H1 (cell line): Measurements from ENCODE around the gene CCDC157. TPM values are rescaled to one million over a fixed set of nuclear protein-coding genes. Genes with fewer than 3 reads are reported as not detected.

Source experiments
- CTCF ChIA-PET: fragments of 300-600 bp; sonication (Branson Sonifier 250); formaldehyde crosslinking; loops from one replicate; lab custom pipeline; 2021; ENCODE audit not compliant: partially characterized antibody; lab: Charles Lee
- POLR2A ChIA-PET: fragments of 300-600 bp; sonication (Branson Sonifier 250); formaldehyde crosslinking; loops from one replicate; lab custom pipeline; 2021; ENCODE audit warnings: inconsistent platforms; ENCODE audit not compliant: partially characterized antibody; lab: Charles Lee
- DNase-seq, 2 experiments: peaks; one replicate each; pipeline versions ENCODE4 v3.0.0 to v3.0.0-alpha.2; 2010 to 2022; ENCODE audit warnings: low spot score in 2 of 2, low read depth in 1 of 2, mixed read lengths in 1 of 2
- FAIRE-seq: peaks from 2 replicates; lab custom pipeline; 2011; peaks lifted over from hg19 to GRCh38; lab: Jason Lieb, UNC
- H2AFZ ChIP-seq: 2 replicates; pipeline ENCODE4 v1.8.1; 2012; ENCODE audit warnings: low read length, inconsistent platforms
- H2AK5ac ChIP-seq: 2 replicates; pipeline ENCODE4 v1.6.1; 2013; ENCODE audit warnings: low read depth, low read length
- H2BK120ac ChIP-seq: replicated peaks from 2 replicates; pipeline ENCODE3; 2013; ENCODE audit warnings: low read depth, low read length, inconsistent platforms
- H2BK12ac ChIP-seq: 2 replicates; pipeline ENCODE4 v1.6.1; 2013; ENCODE audit warnings: low read depth, low read length
- H2BK15ac ChIP-seq: 2 replicates; pipeline ENCODE4 v1.6.1; 2013; ENCODE audit warnings: low read length
- H2BK20ac ChIP-seq: 2 replicates; pipeline ENCODE4 v1.6.1; 2013; ENCODE audit warnings: low read length
- H2BK5ac ChIP-seq: 2 replicates; pipeline ENCODE4 v1.6.1; 2013; ENCODE audit warnings: low read depth, low read length
- H3K14ac ChIP-seq: 2 replicates; pipeline ENCODE4 v1.6.1; 2013; ENCODE audit warnings: inconsistent platforms; ENCODE audit not compliant: insufficient read length
- H3K18ac ChIP-seq: 2 replicates; pipeline ENCODE4 v1.6.1; 2013; ENCODE audit warnings: low read length; ENCODE audit errors: extremely low read depth
- H3K23ac ChIP-seq: 2 replicates; pipeline ENCODE4 v1.6.1; 2013; ENCODE audit warnings: inconsistent platforms; ENCODE audit not compliant: insufficient read length
- H3K23me2 ChIP-seq: 2 replicates; pipeline ENCODE4 v1.6.1; 2013; ENCODE audit warnings: low read depth, low read length
- H3K27ac ChIP-seq: 2 replicates; pipeline ENCODE4 v1.6.1; 2011; ENCODE audit warnings: low read depth, low read length, inconsistent platforms
- H3K27me3 ChIP-seq, 4 experiments: replicated peaks in 1 of 4; 1 replicate in 1 of 4; 2 replicates in 3 of 4; pipeline versions ENCODE4 v1.6.1 to v1.8.1; 2011 to 2013; ENCODE audit warnings: low read length in 3 of 4, mild to moderate bottlenecking in 3 of 4, inconsistent platforms in 2 of 4, mixed read lengths in 2 of 4, moderate library complexity in 1 of 4; ENCODE audit not compliant: control insufficient read depth in 3 of 4, insufficient read depth in 3 of 4; ENCODE audit errors: extremely low read depth in 1 of 4
- H3K36me3 ChIP-seq, 4 experiments: 2 replicates each; pipeline versions ENCODE4 v1.6.1 to v1.8.1; 2011 to 2013; ENCODE audit warnings: mild to moderate bottlenecking in 4 of 4, low read length in 3 of 4, moderate library complexity in 2 of 4, control low read depth in 1 of 4, inconsistent platforms in 1 of 4; ENCODE audit not compliant: insufficient read depth in 4 of 4, control insufficient read depth in 2 of 4
- H3K4ac ChIP-seq: replicated peaks from 2 replicates; pipeline ENCODE3; 2013; ENCODE audit warnings: low read length, low read depth, mixed read lengths, inconsistent platforms; ENCODE audit not compliant: insufficient read length
- H3K4me1 ChIP-seq, 4 experiments: replicated peaks in 1 of 4; 1 replicate in 1 of 4; 2 replicates in 3 of 4; pipeline versions ENCODE4 v1.6.1 to v1.8.1; 2011 to 2013; ENCODE audit warnings: low read length in 3 of 4, inconsistent platforms in 2 of 4, mixed read lengths in 1 of 4; ENCODE audit not compliant: insufficient read depth in 4 of 4, control insufficient read depth in 3 of 4
- H3K4me2 ChIP-seq, 2 experiments: 2 replicates each; pipeline versions ENCODE4 v1.6.1 to v1.8.1; 2011 to 2013; ENCODE audit warnings: low read depth in 2 of 2, low read length in 2 of 2, control low read depth in 1 of 2, inconsistent platforms in 1 of 2, mild to moderate bottlenecking in 1 of 2; ENCODE audit not compliant: insufficient read depth in 1 of 2
- H3K4me3 ChIP-seq, 4 experiments: fragments of 200-600, 300-600 bp in 1 of 4; sonication (generic), shearing (Covaris generic), sonication (Bioruptor Twin) in 1 of 4; 2 replicates each; pipeline versions ENCODE4 v1.5.1 to v1.8.1; 2011 to 2016; ENCODE audit warnings: low read length in 4 of 4, low read depth in 3 of 4, control low read depth in 2 of 4, inconsistent platforms in 2 of 4, mild to moderate bottlenecking in 2 of 4, mixed read lengths in 1 of 4, moderate library complexity in 1 of 4; ENCODE audit not compliant: insufficient read depth in 2 of 4; ENCODE audit errors: extremely low read depth in 1 of 4
- H3K56ac ChIP-seq: replicated peaks from 2 replicates; pipeline ENCODE3; 2013; ENCODE audit warnings: low read depth, mild to moderate bottlenecking, mixed read lengths, low read length, inconsistent platforms; ENCODE audit not compliant: insufficient read length
- H3K79me1 ChIP-seq: 2 replicates; pipeline ENCODE4 v1.6.1; 2013; ENCODE audit warnings: low read depth, low read length, control low read depth
- H3K79me2 ChIP-seq, 2 experiments: 2 replicates each; pipeline versions ENCODE4 v1.6.1 to v1.8.1; 2012 to 2013; ENCODE audit warnings: low read length in 2 of 2, mild to moderate bottlenecking in 2 of 2, inconsistent platforms in 1 of 2; ENCODE audit not compliant: insufficient read depth in 2 of 2, control insufficient read depth in 1 of 2
- H3K9ac ChIP-seq, 4 experiments: replicated peaks in 1 of 4; 1 replicate in 1 of 4; 2 replicates in 3 of 4; pipeline versions ENCODE4 v1.6.1 to v1.8.1; 2011 to 2013; ENCODE audit warnings: low read depth in 3 of 4, low read length in 3 of 4, control low read depth in 2 of 4, mild to moderate bottlenecking in 2 of 4, moderate library complexity in 2 of 4, inconsistent platforms in 1 of 4; ENCODE audit errors: extremely low read depth in 1 of 4
- H3K9me3 ChIP-seq, 2 experiments: 2 replicates each; pipeline versions ENCODE4 v1.6.1 to v1.8.1; 2012 to 2013; ENCODE audit warnings: mild to moderate bottlenecking in 2 of 2, moderate library complexity in 2 of 2, control low read depth in 1 of 2, inconsistent platforms in 1 of 2, low read depth in 1 of 2, low read length in 1 of 2, mixed read lengths in 1 of 2; ENCODE audit not compliant: insufficient read depth in 2 of 2
- H4K20me1 ChIP-seq, 2 experiments: replicated peaks in 1 of 2; 2 replicates each; pipeline versions ENCODE3 to v1.8.1; 2011 to 2013; ENCODE audit warnings: inconsistent platforms in 2 of 2, low read length in 2 of 2, mild to moderate bottlenecking in 1 of 2; ENCODE audit not compliant: insufficient read depth in 2 of 2, control insufficient read depth in 1 of 2
- H4K5ac ChIP-seq: 2 replicates; pipeline ENCODE4 v1.6.1; 2013; ENCODE audit warnings: low read length, low read depth, mixed read lengths, inconsistent platforms; ENCODE audit not compliant: insufficient read length
- H4K8ac ChIP-seq: 2 replicates; pipeline ENCODE4 v1.8.0; 2013; ENCODE audit warnings: mild to moderate bottlenecking, moderate library complexity, low read length, inconsistent platforms; ENCODE audit not compliant: insufficient read depth; ENCODE audit errors: extremely low read depth
- H4K91ac ChIP-seq: replicated peaks from 2 replicates; pipeline ENCODE3; 2013; ENCODE audit warnings: low read length, mixed read lengths, inconsistent platforms; ENCODE audit not compliant: insufficient read length
- BACH1 ChIP-seq: IDR thresholded peaks from 2 replicates; pipeline ENCODE4 v1.6.1; 2012; ENCODE audit warnings: low read length, improper control_type of control experiment
- CEBPB ChIP-seq: IDR thresholded peaks from 2 replicates; pipeline ENCODE4 v1.6.1; 2012; ENCODE audit warnings: low read depth, low read length
- EZH2 ChIP-seq: fragments of 200-600 bp; sonication (generic); IDR thresholded peaks from 2 replicates; pipeline ENCODE4 v1.7.1; 2012; ENCODE audit warnings: low read depth, mild to moderate bottlenecking, moderate library complexity, low read length, inconsistent platforms; ENCODE audit not compliant: severe bottlenecking
- RNF2 ChIP-seq: fragments of 200-900, 300-1000 bp; sonication (generic); IDR thresholded peaks from 2 replicates; pipeline ENCODE4 v1.7.1; 2016; ENCODE audit warnings: borderline replicate concordance, low read depth, mild to moderate bottlenecking, antibody characterized with exemption, low read length; ENCODE audit not compliant: poor library complexity, severe bottlenecking; ENCODE audit errors: missing control alignments
- SUZ12 ChIP-seq: fragments of 200-600 bp; sonication (generic); IDR thresholded peaks from 2 replicates; pipeline ENCODE4 v1.6.1; 2012; ENCODE audit warnings: mild to moderate bottlenecking, inconsistent platforms, low read length, moderate library complexity, mixed read lengths
- WGBS, 2 experiments: shearing (Covaris generic) in 1 of 2; methylation state at CpG; one replicate each; pipeline versions ENCODE4 v1.1.6 to v1.1.7; 2013 to 2015; ENCODE audit warnings: low lambda C conversion rate in 2 of 2, mixed read lengths in 2 of 2, inconsistent platforms in 1 of 2, low coverage in 1 of 2, missing lambda C conversion rate in 1 of 2; ENCODE audit not compliant: insufficient replicate concordance in 2 of 2, insufficient coverage in 1 of 2, insufficient read length in 1 of 2; ENCODE audit errors: extremely low coverage in 1 of 2, missing lambda C conversion rate in 1 of 2; 5-methylcytosine and 5-hydroxymethylcytosine counted together
- polyA plus RNA-seq, 7 experiments: library from polyadenylated mRNA; depleted of rRNA in 3 of 7; stranded (reverse) in 5 of 7; unstranded in 2 of 7; fragments of >200 nt in 5 of 7; fragments of 200-250 nt in 2 of 7; gene quantifications; 1 replicate in 5 of 7; 2 replicates in 1 of 7; 4 replicates in 1 of 7; pipeline versions ENCODE4 v1.2.1 to v1.2.3, GENCODE V29; 2011 to 2013; ENCODE audit warnings: missing spikeins in 2 of 7, mixed read lengths in 2 of 7
- total RNA-seq: library from RNA; stranded (reverse); fragmentation: NEBNext Ultra II Directional; extraction: Animal tissue kit (Norgen Biotek cat#: 25700); gene quantifications from 2 replicates; pipeline ENCODE4 v1.2.1, GENCODE V29; 2021

Gene CCDC157
- total and polyA plus RNA-seq, 2 of the 8 experiments (the other 6 are each of a cell fraction or from before 2014, with no cell fraction given): 4.1 to 8.4 TPM

GRCh38 chr22:30351226-30351625 lies 5.6 kb upstream of the CCDC157 start:
- Histone ChIP-seq H3K36me3 (peaks cover 16 to 63% (median 42%) of the 10 kb centered on the region in 4 experiments), H3K18ac (no peak overlapping the region), H3K56ac (no peak overlapping the region), H3K23ac (no peak overlapping the region), H2BK120ac (no peak overlapping the region), H4K20me1 (peaks cover 20 to 21% of the 10 kb centered on the region in 2 experiments), H2BK5ac (no peak overlapping the region), H3K14ac (no peak overlapping the region), H2AFZ (no peak overlapping the region), H3K27me3 (no peaks in the 10 kb centered on the region), H3K27ac (no peak overlapping the region), H3K4me3 (no peak overlapping the region), H3K23me2 (no peaks in the 10 kb centered on the region; the same call in 1 of the 2 replicates)
- FAIRE-seq: no peak
- CTCF ChIA-PET: no interaction called here
- 96% methylated on average over 3 of the region's 3 CpGs; no CpG with 5 or more reads in 1 of the 2 experiments for WGBS, 2 experiments
- TF ChIP-seq BACH1: no peak
- no peak for TF ChIP-seq SUZ12
- TF ChIP-seq RNF2: no peak
- no peak for TF ChIP-seq CEBPB
- TF ChIP-seq EZH2: no peak
- TF ChIP-seq, all 59 proteins: peak for 0
- H3K4me1 ChIP-seq: peaks cover 0 to 4% (median 2%) of the 10 kb centered on the region in 4 experiments; a peak in 5 of 7 replicates
- peaks cover 11% of the 10 kb centered on the region for H3K79me1 ChIP-seq
- no peak overlapping the region for H4K91ac ChIP-seq
- POLR2A ChIA-PET: no interaction called here
- no peak overlapping the region for H3K4me2 ChIP-seq
- no peak overlapping the region for H2BK20ac ChIP-seq
- H3K9ac ChIP-seq: no peak overlapping the region
- peaks cover 15 to 59% of the 10 kb centered on the region in 2 experiments for H3K79me2 ChIP-seq
- no peak overlapping the region for H2BK12ac ChIP-seq
- no peak overlapping the region for H4K5ac ChIP-seq
- no peak overlapping the region for H3K4ac ChIP-seq
- DNase-seq: no peak
- H2BK15ac ChIP-seq: no peak overlapping the region
- no peak overlapping the region for H2AK5ac ChIP-seq
- H3K9me3 ChIP-seq: no peaks in the 10 kb centered on the region
- no peak overlapping the region for H4K8ac ChIP-seq
